ENCODE results near the gene FBXO45. TPM values are rescaled to one million over a fixed set of nuclear protein-coding genes. Genes with fewer than 3 reads are reported as not detected.
A peak's percentile ranks its signal among the peaks of the same experiment; 100 is the strongest.

The FBXO45 gene
- total and polyA plus RNA-seq, 2 of the 13 experiments (the other 11 are each of a cell fraction or from before 2014, with no cell fraction given) = 7.0 to 12.1 TPM

GRCh38 chr3:196632046-196632751 is 63.7 kb downstream of the FBXO45 start (continued):
- peak; percentile 40; the same call in 1 of the 2 replicates for TF ChIP-seq ZFP91 (CRISPR knock-in tag; IDR thresholded peaks at IDR 0.05; ENCODE audit: borderline replicate concordance)
- no peak for TF ChIP-seq ATF7 (IDR thresholded peaks at IDR 0.05)
- no peak for TF ChIP-seq ATF7 (CRISPR knock-in tag; IDR thresholded peaks at IDR 0.05)
- TF ChIP-seq TRIM24 (CRISPR knock-in tag; IDR thresholded peaks at IDR 0.05) = no peak
- TF ChIP-seq HMGXB4 (CRISPR knock-in tag; IDR thresholded peaks at IDR 0.05; ENCODE audit: borderline replicate concordance in 1 of 2, low read depth in 1 of 2) = peak; percentile 57 to 79; a peak in 3 of 4 replicates
- TF ChIP-seq BATF2 (CRISPR knock-in tag; IDR thresholded peaks at IDR 0.05) = peak; percentile 47; the same call in 1 of the 2 replicates
- no peak for TF ChIP-seq ZNF354B (CRISPR knock-in tag; IDR thresholded peaks at IDR 0.05)
- TF ChIP-seq CREB1 (IDR thresholded peaks at IDR 0.05) = no peak
- peak; percentile 7; the same call in 1 of the 2 replicates for TF ChIP-seq CREB1 (CRISPR knock-in tag; IDR thresholded peaks at IDR 0.05)
- 0 out of 2 replicates have a peak, but pooled peaks have one; percentile 20 for TF ChIP-seq ZNF800 (CRISPR knock-in tag; IDR thresholded peaks at IDR 0.05)
- TF ChIP-seq GRHL1 (CRISPR knock-in tag; conservative IDR thresholded peaks at IDR 0.05) = no peak
- TF ChIP-seq NPAS2 (CRISPR knock-in tag; IDR thresholded peaks at IDR 0.05; ENCODE audit: borderline replicate concordance) = no peak
- TF ChIP-seq RFX1 (IDR thresholded peaks at IDR 0.05) = no peak
- no peak for TF ChIP-seq ZIK1 (CRISPR knock-in tag; IDR thresholded peaks at IDR 0.05; ENCODE audit: borderline replicate concordance, low read depth)
- peak; percentile 82 for TF ChIP-seq ZNF605 (CRISPR knock-in tag; IDR thresholded peaks at IDR 0.05)
- TF ChIP-seq ZEB1 (IDR thresholded peaks at IDR 0.05; ENCODE audit: insufficient replicate concordance, low read depth) = peak; percentile 45
- TF ChIP-seq SMAD1 (CRISPR knock-in tag; IDR thresholded peaks at IDR 0.05; ENCODE audit: borderline replicate concordance, low read depth) = no peak
- no peak for TF ChIP-seq CBX5 (CRISPR knock-in tag; IDR thresholded peaks at IDR 0.05; ENCODE audit: borderline replicate concordance)
- TF ChIP-seq SMYD3 (CRISPR knock-in tag; IDR thresholded peaks at IDR 0.05) = peak; percentile 82; the same call in 1 of the 2 replicates
- peak; percentile 61 for TF ChIP-seq MED8 (CRISPR knock-in tag; IDR thresholded peaks at IDR 0.05; ENCODE audit: insufficient replicate concordance)
- peak; percentile 83 for TF ChIP-seq ZNF776 (CRISPR knock-in tag; IDR thresholded peaks at IDR 0.05)
